WTC11 (cell line): ENCODE results near the gene C11orf42. TPM values are rescaled to one million over a fixed set of nuclear protein-coding genes. Genes with fewer than 3 reads are reported as not detected.

Experiments used
- ATAC-seq: fragments of 200-7000 bp; cut with Tn5 transposase; 2 replicates; pipeline ENCODE4 v1.10.0; 2021; ENCODE audit warnings: mild to moderate bottlenecking, moderate library complexity
- CTCF ChIA-PET: fragments of 300-600 bp; sonication (Branson Sonifier 250); formaldehyde crosslinking; loops from one replicate; lab custom pipeline; 2021; ENCODE audit warnings: antibody characterized with exemption; lab: Charles Lee
- POLR2A ChIA-PET: fragments of 350-600 bp; sonication (Branson Sonifier 250); formaldehyde crosslinking; loops from one replicate; lab custom pipeline; 2021; ENCODE audit warnings: antibody characterized with exemption; lab: Charles Lee
- DNase-seq: peaks from one replicate; pipeline ENCODE4 v3.0.0; 2021; ENCODE audit warnings: low spot score
- H3K27ac Mint-ChIP-seq: 2 replicates; pipeline ENCODE4 v1.8.0; 2021; ENCODE audit warnings: mixed read lengths
- H3K27me3 Mint-ChIP-seq: 2 replicates; pipeline ENCODE4 v1.8.0; 2021; ENCODE audit warnings: low read depth, mild to moderate bottlenecking, moderate library complexity, mixed read lengths
- H3K36me3 Mint-ChIP-seq: 2 replicates; pipeline ENCODE4 v1.8.0; 2021; ENCODE audit warnings: mixed read lengths
- H3K4me1 Mint-ChIP-seq: 2 replicates; pipeline ENCODE4 v1.8.0; 2022; ENCODE audit warnings: mixed read lengths
- H3K4me3 Mint-ChIP-seq: 2 replicates; pipeline ENCODE4 v1.8.0; 2021; ENCODE audit warnings: mild to moderate bottlenecking, moderate library complexity, mixed read lengths
- H3K9me3 Mint-ChIP-seq: 2 replicates; pipeline ENCODE4 v1.8.0; 2021; ENCODE audit warnings: mixed read lengths
- ARID4B ChIP-seq: sonication (generic); formaldehyde crosslinking; IDR thresholded peaks from 2 replicates; pipeline ENCODE4 v1.8.0; 2023; ENCODE audit warnings: missing genetic modification reagents, mild to moderate bottlenecking, borderline replicate concordance
- ATF1 ChIP-seq: sonication (generic); formaldehyde crosslinking; IDR thresholded peaks from 2 replicates; pipeline ENCODE4 v1.8.1; 2023; ENCODE audit warnings: mild to moderate bottlenecking, moderate library complexity, missing genetic modification reagents
- ATF3 ChIP-seq: sonication (generic); formaldehyde crosslinking; conservative IDR thresholded peaks from 2 replicates; pipeline ENCODE4 v1.8.1; 2022; ENCODE audit warnings: mild to moderate bottlenecking, missing genetic modification reagents
- CREM ChIP-seq: sonication (generic); formaldehyde crosslinking; IDR thresholded peaks from 2 replicates; pipeline ENCODE4 v1.8.1; 2022; ENCODE audit warnings: mild to moderate bottlenecking, missing genetic modification reagents, moderate library complexity
- CTCF ChIP-seq: fragments of 200-600 bp; IDR thresholded peaks from 2 replicates; pipeline ENCODE4 v1.8.0; 2022; ENCODE audit warnings: antibody characterized with exemption
- E2F5 ChIP-seq: sonication (generic); formaldehyde crosslinking; IDR thresholded peaks from 2 replicates; pipeline ENCODE4 v1.8.1; 2022; ENCODE audit warnings: mild to moderate bottlenecking, moderate library complexity, missing genetic modification reagents
- JUN ChIP-seq: sonication (generic); formaldehyde crosslinking; IDR thresholded peaks from 2 replicates; pipeline ENCODE4 v1.8.0; 2023; ENCODE audit warnings: mild to moderate bottlenecking, missing genetic modification reagents
- MAX ChIP-seq: sonication (generic); formaldehyde crosslinking; IDR thresholded peaks from 2 replicates; pipeline ENCODE4 v1.8.0; 2022; ENCODE audit warnings: mild to moderate bottlenecking, missing genetic modification reagents
- NR3C1 ChIP-seq: sonication (generic); formaldehyde crosslinking; conservative IDR thresholded peaks from 2 replicates; pipeline ENCODE4 v1.8.1; 2023; ENCODE audit warnings: low read depth, mild to moderate bottlenecking, missing genetic modification reagents
- SOX15 ChIP-seq: fragments of 250-450 bp; sonication (Bioruptor Pico); IDR thresholded peaks from 2 replicates; pipeline ENCODE4 v1.9.0; 2021; ENCODE audit warnings: mild to moderate bottlenecking
- TEAD1 ChIP-seq: sonication (generic); formaldehyde crosslinking; IDR thresholded peaks from 2 replicates; pipeline ENCODE4 v1.8.0; 2022; ENCODE audit warnings: mild to moderate bottlenecking, missing genetic modification reagents
- ZBTB43 ChIP-seq: sonication (generic); formaldehyde crosslinking; IDR thresholded peaks from 2 replicates; pipeline ENCODE4 v1.8.1; 2023; ENCODE audit warnings: mild to moderate bottlenecking, missing genetic modification reagents
- ZNF281 ChIP-seq: sonication (generic); formaldehyde crosslinking; IDR thresholded peaks from 2 replicates; pipeline ENCODE4 v1.8.0; 2023; ENCODE audit warnings: mild to moderate bottlenecking, missing genetic modification reagents
- ZNF396 ChIP-seq: fragments of 250-450 bp; sonication (Bioruptor Pico); IDR thresholded peaks from 2 replicates; pipeline ENCODE4 v1.8.0; 2021; ENCODE audit warnings: mild to moderate bottlenecking, moderate library complexity, borderline replicate concordance
- ZNF532 ChIP-seq: fragments of 250-450 bp; sonication (Bioruptor Pico); IDR thresholded peaks from 2 replicates; pipeline ENCODE4 v1.9.0; 2021; ENCODE audit warnings: mild to moderate bottlenecking, borderline replicate concordance
- total RNA-seq: library from RNA; stranded (reverse); gene quantifications from 3 replicates; pipeline ENCODE4 v1.2.3, GENCODE V29; 2021

The C11orf42 gene
- total RNA-seq, 1 experiment from 2014 or later = not detected

GRCh38 chr11:6237761-6238302 is 32.5 kb downstream of the C11orf42 start:
- TF ChIP-seq TEAD1 (CRISPR knock-in tag) (no peak), E2F5 (CRISPR knock-in tag) (no peak), ZNF396 (CRISPR knock-in tag) (no peak), ATF1 (no peak), NR3C1 (CRISPR knock-in tag) (no peak), CTCF (no peak), JUN (no peak), ARID4B (CRISPR knock-in tag) (no peak), CREM (no peak), SOX15 (CRISPR knock-in tag) (no peak), ZNF281 (no peak)
- TF ChIP-seq, all 79 proteins: peak for 0
- peaks cover 16% of the 10 kb centered on the region for H3K4me1 Mint-ChIP-seq
- H3K27me3 Mint-ChIP-seq = no peaks in the 10 kb centered on the region
- DNase-seq (no peak), ATAC-seq (no peak)
- H3K27ac Mint-ChIP-seq = no peak overlapping the region
- ChIA-PET CTCF (interaction anchor here (1.0 to 4.5 kb wide), 5 partner anchors 14 to 126 kb away, joined by 3 to 39 read pairs (median 4); no protein-coding TSS in a partner anchor), POLR2A (no interaction called here)
- no peaks in the 10 kb centered on the region for H3K9me3 Mint-ChIP-seq
- H3K4me3 Mint-ChIP-seq = no peak overlapping the region
- H3K36me3 Mint-ChIP-seq = no peaks in the 10 kb centered on the region

GRCh38 chr11:6238902-6239301 is 33.5 kb downstream of the C11orf42 start, which contains the start of gene CNGA4:
CNGA4 (plus strand) TSS chr11:6239089; CDS start chr11:6239207, 118 bp downstream.
- ChIA-PET CTCF (interaction anchor here (1.0 to 3.5 kb wide), 4 partner anchors 13 to 115 kb away, joined by 3 to 24 read pairs (median 4); no protein-coding TSS in a partner anchor), POLR2A (no interaction called here)
- H3K4me3 Mint-ChIP-seq = no peak within 1 kb of the TSS
- H3K9me3 Mint-ChIP-seq = no peaks in the 10 kb centered on the region
- ATAC-seq = no peak
- no peak for DNase-seq
- H3K36me3 Mint-ChIP-seq = no peaks in the 10 kb centered on the region
- H3K27ac Mint-ChIP-seq = no peak within 1 kb of the TSS
- peaks cover 21% of the 10 kb centered on the region for H3K4me1 Mint-ChIP-seq
- H3K27me3 Mint-ChIP-seq = no peaks in the 10 kb centered on the region
- no peak for TF ChIP-seq ATF3
- TF ChIP-seq ZBTB43 (CRISPR knock-in tag) = no peak
- TF ChIP-seq CREM = no peak
- no peak for TF ChIP-seq ZNF532 (CRISPR knock-in tag)
- no peak for TF ChIP-seq MAX
